IPS-18a (cell line): ENCODE results near the gene WFDC8.

ENCODE experiments used
- H3K27ac ChIP-seq: one replicate; pipeline ENCODE4 v1.5.1; 2013; ENCODE audit warnings: low read length
- H3K27me3 ChIP-seq: one replicate; pipeline ENCODE4 v1.6.1; 2013; ENCODE audit warnings: mild to moderate bottlenecking, low read length; ENCODE audit not compliant: control insufficient read depth, insufficient read depth
- H3K36me3 ChIP-seq: one replicate; pipeline ENCODE4 v1.6.1; 2013; ENCODE audit warnings: low read depth, low read length; ENCODE audit not compliant: control insufficient read depth
- H3K4me1 ChIP-seq: one replicate; pipeline ENCODE4 v1.6.1; 2013; ENCODE audit warnings: low read depth, low read length; ENCODE audit not compliant: control insufficient read depth
- H3K4me3 ChIP-seq: one replicate; pipeline ENCODE4 v1.5.1; 2013; ENCODE audit warnings: low read length
- H3K9ac ChIP-seq: one replicate; pipeline ENCODE4 v1.6.1; 2013; ENCODE audit warnings: mild to moderate bottlenecking, low read length, moderate library complexity
- H3K9me3 ChIP-seq: one replicate; pipeline ENCODE4 v1.6.1; 2013; ENCODE audit warnings: low read depth, low read length; ENCODE audit not compliant: control insufficient read depth

Gene WFDC8

GRCh38 chr20:45548410-45548809, 30.7 kb downstream of the WFDC8 start:
- Histone ChIP-seq H3K4me3 (no peak overlapping the region), H3K9me3 (no peaks in the 10 kb centered on the region)

GRCh38 chr20:45547206-45547770, 31.8 kb downstream of the WFDC8 start, which contains the start of gene EPPIN:
TSS of gene EPPIN (minus strand) at chr20:45547401. CDS start at chr20:45547357, 44 bp downstream.
- Histone ChIP-seq H3K4me3 (no peak within 1 kb of the TSS), H3K9ac (no peak within 1 kb of the TSS), H3K4me1 (no peaks in the 10 kb centered on the region), H3K27ac (no peak within 1 kb of the TSS), H3K27me3 (no peaks in the 10 kb centered on the region), H3K9me3 (no peaks in the 10 kb centered on the region), H3K36me3 (no peaks in the 10 kb centered on the region)

More at GRCh38 chr20:45548410-45548809, 30.7 kb downstream of the WFDC8 start:
- Histone ChIP-seq H3K36me3 (no peaks in the 10 kb centered on the region), H3K27me3 (no peaks in the 10 kb centered on the region), H3K4me1 (no peaks in the 10 kb centered on the region), H3K27ac (no peak overlapping the region), H3K9ac (no peak overlapping the region)

GRCh38 chr20:45545754-45546453, 33.2 kb downstream of the WFDC8 start:
- H3K9me3 ChIP-seq = no peaks in the 10 kb centered on the region
- H3K27ac ChIP-seq = no peak overlapping the region
- no peak overlapping the region for H3K9ac ChIP-seq
- no peaks in the 10 kb centered on the region for H3K27me3 ChIP-seq
- H3K36me3 ChIP-seq = no peaks in the 10 kb centered on the region
- no peak overlapping the region for H3K4me3 ChIP-seq
- H3K4me1 ChIP-seq = no peaks in the 10 kb centered on the region

- H3K36me3 ChIP-seq = no peaks in the 10 kb centered on the region
- H3K4me1 ChIP-seq = no peaks in the 10 kb centered on the region
- H3K9ac ChIP-seq = no peak overlapping the region
- no peaks in the 10 kb centered on the region for H3K9me3 ChIP-seq
- no peak overlapping the region for H3K4me3 ChIP-seq
- H3K27me3 ChIP-seq = no peaks in the 10 kb centered on the region
- H3K27ac ChIP-seq = no peak overlapping the region
Measured at GRCh38 chr20:45545351-45545750, 33.7 kb downstream of the WFDC8 start.

- Histone ChIP-seq H3K36me3 (no peaks in the 10 kb centered on the region), H3K4me3 (no peak within 1 kb of the TSS), H3K4me1 (no peaks in the 10 kb centered on the region), H3K27ac (no peak within 1 kb of the TSS), H3K9me3 (no peaks in the 10 kb centered on the region), H3K9ac (no peak within 1 kb of the TSS), H3K27me3 (no peaks in the 10 kb centered on the region)
Measured at GRCh38 chr20:45539382-45539781, 39.7 kb downstream of the WFDC8 start, which contains the start of gene WFDC6. TSS of gene WFDC6 (minus strand) at chr20:45539482. CDS start at chr20:45539407, 75 bp downstream.

GRCh38 chr20:45538209-45538799, 40.8 kb downstream of the WFDC8 start:
- H3K4me3 ChIP-seq = no peak overlapping the region
- H3K9me3 ChIP-seq = no peaks in the 10 kb centered on the region
- H3K9ac ChIP-seq = no peak overlapping the region
- H3K27me3 ChIP-seq = no peaks in the 10 kb centered on the region
- no peaks in the 10 kb centered on the region for H3K36me3 ChIP-seq
- H3K27ac ChIP-seq = no peak overlapping the region
- H3K4me1 ChIP-seq = no peaks in the 10 kb centered on the region

- H3K27ac ChIP-seq = no peak overlapping the region
- H3K4me3 ChIP-seq = no peak overlapping the region
- no peaks in the 10 kb centered on the region for H3K4me1 ChIP-seq
- H3K36me3 ChIP-seq = no peaks in the 10 kb centered on the region
- no peaks in the 10 kb centered on the region for H3K27me3 ChIP-seq
- no peak overlapping the region for H3K9ac ChIP-seq
- H3K9me3 ChIP-seq = no peaks in the 10 kb centered on the region
Measured at GRCh38 chr20:45527294-45527693, 51.8 kb downstream of the WFDC8 start.

- Histone ChIP-seq H3K27me3 (no peaks in the 10 kb centered on the region), H3K27ac (no peak overlapping the region)
Measured at GRCh38 chr20:45523821-45524220, 55.3 kb downstream of the WFDC8 start.

GRCh38 chr20:45518282-45518681, 60.8 kb downstream of the WFDC8 start:
- Histone ChIP-seq H3K36me3 (no peaks in the 10 kb centered on the region), H3K4me1 (peaks cover 2% of the 10 kb centered on the region), H3K4me3 (no peak overlapping the region), H3K9ac (no peak overlapping the region), H3K9me3 (no peaks in the 10 kb centered on the region), H3K27me3 (no peaks in the 10 kb centered on the region), H3K27ac (no peak overlapping the region)

More at GRCh38 chr20:45523821-45524220, 55.3 kb downstream of the WFDC8 start:
- H3K4me3 ChIP-seq = no peak overlapping the region
- H3K36me3 ChIP-seq = no peaks in the 10 kb centered on the region
- H3K9ac ChIP-seq = no peak overlapping the region
- H3K4me1 ChIP-seq = no peaks in the 10 kb centered on the region
- no peaks in the 10 kb centered on the region for H3K9me3 ChIP-seq

GRCh38 chr20:45515147-45515913, 63.8 kb downstream of the WFDC8 start, which contains the start of gene SPINT3:
TSS of gene SPINT3 (minus strand) at chr20:45515622. CDS start at chr20:45515608, 14 bp downstream.
- H3K36me3 ChIP-seq = no peaks in the 10 kb centered on the region
- H3K4me1 ChIP-seq = peaks cover 2% of the 10 kb centered on the region
- no peaks in the 10 kb centered on the region for H3K9me3 ChIP-seq
- H3K4me3 ChIP-seq = no peak within 1 kb of the TSS
- no peaks in the 10 kb centered on the region for H3K27me3 ChIP-seq
- no peak within 1 kb of the TSS for H3K27ac ChIP-seq
- no peak within 1 kb of the TSS for H3K9ac ChIP-seq

- no peaks in the 10 kb centered on the region for H3K36me3 ChIP-seq
- no peak overlapping the region for H3K4me3 ChIP-seq
- H3K4me1 ChIP-seq = peaks cover 2% of the 10 kb centered on the region
- H3K9me3 ChIP-seq = no peaks in the 10 kb centered on the region
- no peak overlapping the region for H3K9ac ChIP-seq
- no peak overlapping the region for H3K27ac ChIP-seq
- no peaks in the 10 kb centered on the region for H3K27me3 ChIP-seq
Measured at GRCh38 chr20:45510242-45510862, 68.7 kb downstream of the WFDC8 start.
